GM21528 (cell line): Measurements from ENCODE around the gene MRPL49.
"Not testable (repeated sequence)": the region's sequence is repeated elsewhere in the genome, so short reads cannot be mapped to it uniquely, and the experiment has no call there.

Source experiments
- ATAC-seq: cut with Tn5 transposase; IDR thresholded peaks from one replicate; pipeline ENCODE4 v1.9.1; 2021; ENCODE audit warnings: mild to moderate bottlenecking, moderate library complexity; ENCODE audit not compliant: unreplicated experiment, low FRiP score

Gene MRPL49

DNA sequence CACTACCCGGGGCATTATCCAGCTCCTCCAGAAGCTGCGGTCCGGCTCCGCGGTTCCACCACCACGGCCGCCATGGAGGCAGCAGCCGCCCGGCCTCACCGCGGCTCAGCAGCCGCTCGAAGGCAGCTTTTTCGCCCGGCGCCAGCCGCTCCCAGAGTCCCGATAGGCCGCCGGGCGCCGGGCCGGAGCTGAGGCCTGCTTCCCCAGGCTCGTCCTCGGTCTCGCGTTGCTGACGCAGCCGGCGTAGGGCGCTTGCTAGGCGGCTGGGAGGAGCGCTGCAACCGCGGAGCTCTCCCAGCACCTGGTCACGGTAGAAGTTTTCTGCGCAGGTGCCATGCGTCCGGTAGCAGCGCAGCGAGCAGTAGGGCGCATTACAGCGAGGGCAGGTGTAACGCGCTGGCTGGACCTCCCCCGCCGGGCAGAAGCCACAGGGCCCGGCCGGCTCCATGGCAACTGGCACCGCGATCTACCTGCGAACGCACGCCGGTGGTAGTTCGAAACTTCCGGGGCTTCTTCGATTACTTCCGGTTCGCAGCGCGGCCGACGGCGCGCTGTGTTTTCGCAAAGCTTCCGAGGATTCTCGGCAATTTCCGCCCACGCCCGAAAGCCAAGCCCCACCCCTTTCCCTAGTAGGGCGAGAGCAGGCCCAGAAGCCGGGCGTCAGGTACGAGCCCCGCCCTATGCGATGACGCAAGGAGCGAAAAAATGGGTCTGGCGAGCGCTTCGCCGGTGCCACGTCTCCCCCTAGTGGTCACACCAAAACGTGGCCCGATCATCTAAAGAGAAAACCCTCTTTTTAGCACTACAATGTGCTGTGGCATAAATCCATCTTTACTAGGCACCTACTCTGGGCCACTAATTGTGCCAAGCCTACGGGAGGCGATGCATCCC, 4.7 kb upstream of the MRPL49 start, which contains the start of gene ZNHIT2:
TSS of gene ZNHIT2 (minus strand) at position 496 of the 891 bp plus-strand sequence. CDS start at position 448, 48 bp downstream.
- ATAC-seq: peak; percentile 54

DNA sequence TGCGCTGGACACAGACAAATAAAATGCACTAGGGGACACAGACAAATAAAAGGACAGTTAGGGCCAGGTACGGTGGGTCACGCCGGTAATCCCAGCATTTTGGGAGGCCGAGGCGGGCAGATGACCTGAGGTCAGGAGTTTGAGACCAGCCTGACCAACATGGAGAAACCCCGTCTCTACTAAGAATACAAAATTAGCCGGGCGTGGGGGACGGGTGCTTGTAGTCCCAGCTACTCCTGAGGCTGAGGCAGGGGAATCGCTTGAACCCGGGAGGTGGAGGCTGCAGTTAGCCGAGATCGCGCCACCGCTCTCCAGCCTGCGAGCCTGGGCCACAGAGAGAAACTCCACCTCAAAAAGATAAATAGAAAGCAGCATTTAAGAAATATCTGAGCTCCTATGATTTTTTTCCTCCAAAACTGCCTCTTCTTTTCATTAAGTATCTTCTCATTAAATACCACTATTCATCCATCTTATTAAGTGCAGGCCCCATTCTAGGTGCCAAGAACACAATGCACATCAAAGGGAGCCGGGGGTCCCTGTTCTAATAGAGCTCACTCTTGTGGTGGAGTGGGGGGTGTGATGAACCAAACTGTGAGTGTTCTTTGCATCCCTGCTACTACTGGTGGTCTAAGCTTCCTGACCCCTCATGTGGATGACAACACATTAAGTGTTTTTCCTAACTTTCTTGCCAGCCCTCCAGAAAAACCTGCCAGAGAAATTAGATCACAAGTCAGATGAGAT, 3.9 kb upstream of the MRPL49 start:
- no peak for ATAC-seq

DNA sequence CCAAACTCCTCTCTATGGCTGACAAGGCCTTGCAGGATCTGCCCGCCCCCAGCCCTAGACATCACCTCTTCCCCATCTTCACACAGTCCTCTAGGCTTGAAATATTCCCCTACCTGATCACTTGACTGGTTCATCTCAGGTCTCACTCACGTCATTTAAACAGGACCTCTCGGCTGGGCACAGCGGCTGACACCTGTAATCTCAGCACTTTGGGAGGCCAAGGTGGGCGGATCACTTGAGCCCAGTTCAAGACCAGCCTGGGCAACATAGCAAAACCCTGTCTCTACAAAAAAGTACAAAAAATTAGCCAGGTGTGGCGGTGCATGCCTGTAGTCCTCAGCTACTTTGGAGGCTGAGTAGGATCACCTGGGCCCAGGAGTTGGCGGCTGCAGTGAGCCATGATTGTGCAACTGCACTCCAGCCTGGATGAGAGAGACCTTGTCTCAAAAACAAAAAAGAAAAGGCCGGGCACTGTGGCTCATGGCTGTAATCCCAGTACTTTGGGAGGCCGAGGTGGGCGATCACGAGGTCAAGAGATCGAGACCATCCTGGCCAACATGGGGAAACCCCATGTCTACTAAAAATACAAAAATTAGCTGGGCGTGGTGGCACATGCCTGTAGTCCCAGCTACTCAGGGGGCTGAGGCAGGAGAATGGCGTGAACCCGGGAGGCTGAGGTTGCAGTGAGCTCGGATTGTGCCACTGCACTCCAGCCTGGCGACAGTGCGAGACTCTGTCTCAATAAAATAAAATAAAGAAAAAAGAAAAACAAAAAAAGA, 3.0 kb upstream of the MRPL49 start:
- ATAC-seq: not testable (repeated sequence)

DNA sequence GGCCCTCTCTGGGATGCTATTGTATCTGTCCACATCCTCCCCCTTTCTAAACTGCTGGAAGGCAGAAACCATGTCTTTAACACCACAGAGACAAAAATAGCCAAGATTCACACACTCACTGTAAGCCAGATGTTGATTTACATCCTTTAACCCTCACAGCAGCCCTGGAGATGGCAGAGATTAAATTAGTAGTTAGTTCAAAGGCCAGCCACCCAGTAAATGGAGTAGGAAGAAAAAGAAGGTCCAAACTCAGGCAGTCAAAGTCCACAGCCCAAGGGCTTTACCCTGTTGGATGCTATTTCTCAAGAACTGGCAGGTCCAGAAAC, 2.5 kb upstream of the MRPL49 start:
- no peak for ATAC-seq

DNA sequence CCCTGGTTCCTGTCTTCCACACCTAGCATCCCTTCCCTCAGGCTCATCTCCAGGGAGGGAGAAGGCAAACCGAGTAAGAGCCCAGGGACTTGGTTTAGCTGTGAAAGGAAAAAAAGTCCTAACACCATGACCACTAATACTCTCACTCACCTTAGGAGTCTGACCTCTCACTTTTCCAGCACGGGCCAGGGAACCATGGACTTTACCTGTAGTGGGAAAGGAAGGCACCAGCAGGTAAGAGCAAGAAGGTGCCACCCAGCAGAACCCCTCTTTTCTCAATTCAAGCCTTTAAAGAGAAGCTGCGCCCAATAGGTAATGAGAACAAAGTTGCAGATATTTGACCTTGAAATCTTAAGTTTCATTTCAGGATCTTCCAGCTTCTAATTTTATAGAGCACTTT, 1.3 kb upstream of the MRPL49 start:
- ATAC-seq: no peak

DNA sequence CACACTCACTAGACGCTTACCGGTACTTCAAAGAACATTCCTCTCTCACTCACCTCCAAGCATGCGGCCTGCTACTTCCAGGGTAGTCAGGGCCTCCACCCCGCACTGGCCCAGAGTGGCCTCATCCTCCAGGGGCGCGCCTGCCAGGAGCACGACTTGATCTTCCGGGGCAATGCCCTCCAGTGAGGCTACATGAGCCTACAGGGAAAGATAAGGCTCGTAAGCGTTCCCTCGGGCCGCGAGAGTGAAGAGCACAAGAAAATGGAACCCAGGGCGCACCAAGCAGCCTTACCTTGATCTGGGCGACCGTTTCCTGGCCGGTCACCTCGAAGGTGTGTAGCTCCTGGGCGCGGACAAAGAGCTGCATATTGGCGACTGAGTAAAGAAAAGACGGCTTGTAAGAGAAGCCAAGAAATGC, 665 bp upstream of the MRPL49 start:
- no peak for ATAC-seq

DNA sequence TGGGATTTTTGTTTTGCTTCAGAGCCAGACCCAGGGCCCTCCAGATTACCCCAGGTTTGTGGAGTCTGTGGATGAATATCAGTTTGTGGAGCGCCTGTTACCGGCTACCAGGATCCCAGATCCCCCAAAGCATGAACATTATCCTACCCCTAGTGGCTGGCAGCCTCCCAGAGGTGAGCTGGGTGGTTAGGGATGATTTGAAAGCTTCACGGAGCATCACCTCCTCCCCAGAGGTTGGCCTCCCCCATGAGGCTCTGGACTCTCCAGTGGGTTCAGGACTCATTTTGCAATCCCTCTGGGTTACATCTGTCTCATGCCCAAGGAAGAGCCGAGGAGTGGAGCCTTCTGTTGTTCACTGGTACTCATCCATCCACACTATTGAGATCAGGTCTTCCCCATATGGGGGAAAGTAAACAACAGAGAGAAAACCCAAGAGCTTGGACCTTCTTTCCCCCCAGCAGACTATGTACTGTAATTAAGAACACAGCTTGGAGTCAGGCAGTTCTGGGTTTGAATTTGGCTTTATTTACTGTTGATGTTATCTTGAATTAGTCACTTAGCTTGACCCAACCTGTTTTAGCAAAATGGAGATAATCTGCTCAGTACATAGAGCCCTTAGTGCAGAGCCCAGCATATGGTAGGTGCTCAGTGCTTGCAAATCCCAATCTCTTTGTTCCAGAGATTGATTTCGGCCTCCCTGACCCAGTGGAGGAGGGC, 2.5 kb downstream of the MRPL49 start:
- no peak for ATAC-seq

DNA sequence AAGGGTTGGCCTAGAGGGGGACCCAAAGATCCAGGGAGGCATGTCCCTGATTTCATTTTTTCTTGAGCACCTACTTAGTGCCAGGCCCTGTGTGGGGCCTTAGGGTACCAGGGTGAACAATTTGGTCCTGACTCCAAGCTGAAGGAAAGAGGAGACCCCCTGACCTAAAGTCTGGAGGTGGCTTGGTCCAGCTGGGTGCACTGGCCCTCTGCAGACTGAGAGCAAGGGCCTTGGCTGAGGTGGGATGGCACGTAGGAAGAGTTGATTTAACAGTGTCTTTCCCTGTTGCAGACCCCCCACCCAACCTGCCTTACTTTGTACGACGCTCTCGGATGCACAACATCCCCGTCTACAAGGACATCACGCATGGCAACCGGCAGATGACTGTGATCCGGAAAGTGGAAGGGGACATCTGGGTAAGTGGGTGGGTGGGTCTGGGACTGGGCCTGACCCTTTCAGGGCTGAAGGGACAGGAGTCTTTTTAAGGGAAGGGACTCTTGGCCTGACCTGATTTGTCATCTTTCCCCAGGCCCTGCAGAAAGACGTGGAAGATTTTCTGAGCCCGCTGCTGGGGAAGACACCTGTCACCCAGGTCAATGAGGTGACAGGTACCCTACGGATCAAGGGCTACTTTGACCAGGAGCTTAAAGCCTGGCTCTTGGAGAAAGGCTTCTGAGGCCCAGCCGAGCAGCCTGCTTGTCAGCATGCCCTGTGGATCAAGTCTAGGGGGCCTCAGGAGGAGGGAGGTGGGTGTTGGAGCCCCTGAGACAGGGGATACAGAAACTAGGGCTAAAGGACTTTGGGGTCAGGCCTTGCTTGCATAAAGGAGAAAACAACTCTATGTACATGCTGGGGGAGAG, 3.3 kb downstream of the MRPL49 start:
- ATAC-seq: no peak

DNA sequence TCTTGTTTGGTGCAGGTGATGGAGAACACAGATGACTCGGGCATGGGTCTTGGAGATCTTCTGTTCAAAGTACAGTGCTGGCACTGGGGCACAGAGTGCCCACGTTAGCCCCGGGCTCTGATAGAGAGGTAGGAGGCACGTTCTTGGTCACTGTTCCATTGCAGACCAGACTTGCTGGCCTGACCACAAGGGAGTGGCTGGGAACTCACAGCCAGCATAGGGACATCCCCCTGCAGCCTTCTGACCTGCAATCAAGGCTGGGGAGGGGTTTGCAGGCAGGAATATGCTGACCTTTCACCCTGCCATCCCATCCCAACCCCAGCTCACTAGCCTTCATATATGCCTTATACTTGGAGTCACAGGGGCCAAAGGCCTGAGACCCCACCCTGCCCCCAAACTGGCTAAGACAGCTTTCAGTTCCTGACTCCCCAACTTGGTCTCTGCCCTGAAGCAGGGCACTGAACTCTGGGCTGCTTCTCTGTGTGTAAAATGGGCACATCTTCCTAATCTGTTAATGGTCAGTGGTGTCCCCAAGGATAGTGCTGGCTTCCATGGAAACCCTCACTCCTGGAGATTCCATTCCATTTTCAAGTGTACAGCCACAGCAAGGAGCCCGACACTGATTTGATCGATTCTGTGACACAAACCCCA, 4.6 kb downstream of the MRPL49 start:
- no peak for ATAC-seq

DNA sequence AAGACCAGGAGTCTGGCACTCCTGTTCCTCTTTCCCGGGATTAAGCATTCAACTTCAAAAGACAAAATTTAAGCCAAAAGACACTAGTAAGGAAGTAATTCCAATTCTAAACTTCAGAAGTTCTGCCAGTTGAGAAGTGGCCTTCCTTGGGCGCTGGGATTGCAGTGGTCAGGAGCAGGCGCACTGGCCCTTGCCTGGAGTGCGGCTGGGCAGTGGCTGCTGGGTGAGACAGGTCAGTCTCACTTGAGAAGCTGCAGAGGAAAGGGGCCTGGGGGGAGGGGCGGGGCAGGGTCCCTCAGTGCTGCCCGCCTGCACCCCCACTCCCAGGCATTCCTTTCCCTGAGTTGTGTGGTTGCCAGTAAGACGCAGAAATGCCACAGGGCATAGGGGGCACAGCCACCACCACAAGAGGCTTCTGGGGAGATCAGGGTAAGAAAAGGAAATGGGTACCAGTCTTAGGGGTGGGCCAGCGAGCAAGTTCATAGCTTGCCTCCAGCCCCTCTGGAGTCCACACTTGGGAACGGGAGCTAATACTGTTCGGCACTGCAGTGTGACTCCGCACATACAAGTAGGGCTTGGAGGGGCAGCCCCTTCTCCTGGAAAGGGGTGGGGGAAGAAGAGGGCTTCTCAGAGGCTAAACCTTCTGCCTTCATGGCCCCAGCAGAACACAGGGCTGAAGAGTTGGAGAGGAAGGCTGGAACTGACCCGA, 5.5 kb downstream of the MRPL49 start:
- no peak for ATAC-seq

DNA sequence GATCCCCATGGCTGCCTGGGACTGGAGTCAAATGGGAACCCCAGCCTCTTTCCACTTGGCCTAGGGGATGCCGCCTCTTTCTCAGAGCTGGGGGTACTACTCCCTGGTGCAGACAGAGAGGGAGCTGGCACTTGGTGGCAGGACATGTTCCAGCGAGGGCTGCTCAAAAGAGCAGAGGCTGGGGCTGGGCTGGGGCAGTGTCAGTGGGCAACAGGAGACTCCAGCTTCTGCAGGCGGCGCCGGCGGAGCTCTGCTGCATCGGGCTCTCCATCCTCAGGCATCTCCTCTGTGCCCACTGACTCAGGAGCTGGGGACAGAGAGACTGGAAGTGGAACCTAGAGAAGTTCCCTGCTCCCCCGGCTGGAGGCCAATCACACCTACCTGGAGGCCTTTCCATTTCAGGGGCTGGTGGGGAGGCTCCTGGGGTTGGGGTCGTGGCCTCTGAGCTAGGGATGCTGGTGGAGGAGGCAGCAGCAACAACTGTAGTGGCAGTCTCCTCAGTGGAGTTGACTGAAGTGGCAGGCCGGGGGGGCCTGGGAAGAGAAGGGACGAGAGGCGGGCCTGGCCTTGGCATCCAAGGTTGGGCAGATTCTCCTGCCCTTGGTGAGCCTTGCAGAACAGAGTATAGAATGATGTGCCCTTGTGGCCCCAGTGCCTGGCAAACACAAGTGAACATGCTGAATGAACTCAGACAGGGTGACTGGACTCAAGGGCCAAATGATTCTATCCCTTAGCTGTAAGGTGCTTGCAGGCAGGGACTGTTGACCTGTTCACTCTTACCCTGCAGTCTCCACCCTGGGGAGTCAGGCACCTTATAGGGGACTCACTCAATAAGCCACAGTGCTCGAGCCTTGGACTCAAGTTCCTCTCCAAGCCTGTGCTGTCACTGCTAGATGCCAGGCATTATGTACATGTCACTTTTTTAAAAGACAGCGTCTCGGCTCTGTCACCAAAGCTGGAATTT, 6.3 kb downstream of the MRPL49 start:
- no peak for ATAC-seq

DNA sequence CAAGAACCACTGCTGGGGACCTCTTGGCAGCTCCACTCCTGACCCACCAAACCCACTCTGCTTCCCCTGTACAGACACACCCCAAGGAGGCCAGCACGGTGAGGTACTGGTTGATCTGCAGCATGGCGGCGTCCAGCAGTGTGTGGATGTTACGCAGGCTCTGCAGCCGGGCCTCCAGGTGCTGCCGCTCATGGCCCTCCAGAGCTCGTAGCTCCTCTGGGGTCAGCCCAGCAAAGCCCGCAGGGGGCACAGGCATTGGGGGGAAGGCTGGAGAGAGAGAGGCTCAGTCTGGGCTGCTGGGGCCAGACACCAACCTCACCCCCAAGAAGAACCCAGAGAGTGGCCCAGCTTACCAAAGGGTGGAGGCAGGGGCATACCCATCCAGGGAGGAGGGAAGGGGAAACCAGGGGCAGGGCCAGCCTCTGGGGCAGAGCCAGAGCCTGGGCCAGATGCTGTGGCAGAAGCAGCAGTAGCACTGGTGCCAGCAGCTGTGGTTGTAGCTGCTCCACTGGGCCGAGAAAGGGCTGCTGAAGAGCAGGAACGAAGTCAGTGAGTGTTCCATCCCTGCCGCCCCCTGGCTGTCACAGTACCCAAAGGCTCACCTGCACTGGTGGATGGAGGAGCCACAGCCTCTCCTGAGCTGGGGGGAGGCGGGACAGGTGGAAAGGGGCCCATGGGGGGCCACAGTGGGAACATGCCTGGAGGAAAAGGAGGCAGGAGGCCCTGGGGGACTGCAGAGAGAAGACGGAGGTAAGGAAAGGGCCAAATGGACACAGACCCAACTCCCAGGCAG, 7.7 kb downstream of the MRPL49 start:
- no peak for ATAC-seq

DNA sequence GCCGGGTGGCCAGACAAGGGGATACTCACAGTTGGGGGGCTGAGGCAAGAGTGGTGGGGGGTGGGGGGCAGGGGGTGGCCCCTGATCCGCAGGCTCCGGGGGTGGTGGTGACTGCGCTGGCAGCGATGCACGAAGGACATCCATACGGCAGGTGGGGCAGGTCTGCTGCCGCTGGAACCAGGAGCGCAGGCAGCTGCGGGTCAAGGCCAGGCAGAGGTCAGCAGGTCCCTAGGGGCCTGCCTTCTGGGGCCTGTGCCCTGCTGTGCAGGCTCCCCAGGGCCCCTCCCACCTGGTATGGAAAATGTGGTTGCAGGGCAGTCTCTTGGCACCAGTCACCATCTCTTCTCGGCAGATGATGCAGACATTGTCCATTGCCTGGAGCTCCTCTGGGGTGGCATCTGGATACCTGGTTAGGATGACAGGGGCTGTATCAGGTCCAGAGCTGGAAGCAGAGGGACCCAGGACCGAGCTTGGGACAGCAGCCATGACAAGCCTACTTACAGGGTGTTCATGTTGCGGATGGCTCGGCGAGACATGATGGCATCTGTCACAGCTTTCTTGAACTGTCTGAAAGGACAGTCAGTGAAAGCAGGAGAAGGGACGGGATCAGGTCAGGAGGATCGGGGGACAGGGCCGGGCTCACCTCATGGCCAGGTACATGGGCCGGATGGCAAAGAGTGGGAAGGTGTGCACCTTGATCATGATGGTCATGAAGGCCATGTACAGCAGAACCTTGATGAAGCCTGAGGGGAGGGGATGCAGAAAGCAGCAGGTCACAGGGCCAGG, 8.7 kb downstream of the MRPL49 start:
- no peak for ATAC-seq

DNA sequence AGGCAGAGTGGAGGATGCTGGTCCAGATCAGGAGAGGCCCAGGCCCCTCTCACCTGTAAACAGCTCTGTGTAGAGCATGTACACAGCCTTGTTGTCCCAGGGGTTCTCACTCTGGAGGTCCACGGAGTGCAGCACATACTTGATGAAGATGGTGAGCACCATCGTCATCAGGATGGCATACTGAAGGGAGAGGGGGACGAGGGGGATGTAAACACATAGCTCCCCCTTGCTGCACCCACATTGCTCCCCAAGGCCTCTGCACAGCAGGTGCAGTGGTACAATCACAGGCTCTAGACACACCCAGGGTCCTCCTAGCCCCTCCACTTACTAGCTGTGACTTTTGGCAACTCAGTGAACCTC, 9.3 kb downstream of the MRPL49 start:
- no peak for ATAC-seq

DNA sequence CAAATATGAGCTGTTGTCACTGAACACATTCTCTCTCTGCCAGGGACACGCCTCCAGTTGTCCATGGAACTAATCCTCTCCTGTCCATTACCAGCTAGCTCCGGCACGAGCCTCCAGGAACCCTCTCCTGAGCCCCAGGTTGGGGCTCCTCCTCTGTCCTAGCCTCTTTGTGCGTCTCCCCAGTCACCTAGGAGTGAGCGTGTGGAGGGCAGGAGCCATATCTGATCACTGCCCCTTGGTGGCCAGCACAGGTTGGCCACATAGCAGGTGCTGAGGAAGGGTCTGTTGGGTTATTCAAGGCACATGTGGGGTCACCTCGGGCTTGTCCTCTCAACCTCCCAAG, 9.7 kb downstream of the MRPL49 start:
- ATAC-seq: no peak
